Endodermal cell (in vitro differentiated cells): Measurements from ENCODE around the gene MTHFD1L. TPM values are rescaled to one million over a fixed set of nuclear protein-coding genes. Genes with fewer than 3 reads are reported as not detected.

ENCODE experiments used
- DNase-seq: peaks from one replicate; pipeline ENCODE4 v3.0.0-alpha.2; 2017
- H3K27ac ChIP-seq: 2 replicates; pipeline ENCODE4 v1.5.1; 2013; ENCODE audit warnings: mild to moderate bottlenecking, low read depth, low read length, moderate library complexity
- H3K27me3 ChIP-seq: 2 replicates; pipeline ENCODE4 v1.6.1; 2013; ENCODE audit warnings: mild to moderate bottlenecking, low read length, moderate library complexity; ENCODE audit not compliant: insufficient read depth, control insufficient read depth, poor library complexity, severe bottlenecking
- H3K36me3 ChIP-seq: 2 replicates; pipeline ENCODE4 v1.7.0; 2013; ENCODE audit warnings: mild to moderate bottlenecking, low read length, moderate library complexity; ENCODE audit not compliant: control insufficient read depth, insufficient read depth
- H3K4me1 ChIP-seq: one replicate; pipeline ENCODE4 v1.7.0; 2013; ENCODE audit warnings: low read length; ENCODE audit not compliant: control insufficient read depth, insufficient read depth
- H3K4me3 ChIP-seq: 2 replicates; pipeline ENCODE4 v1.5.1; 2013; ENCODE audit warnings: mild to moderate bottlenecking, low read length, moderate library complexity
- H3K9ac ChIP-seq: 2 replicates; pipeline ENCODE4 v1.6.1; 2013; ENCODE audit warnings: mild to moderate bottlenecking, low read length, moderate library complexity; ENCODE audit not compliant: poor library complexity, severe bottlenecking; ENCODE audit errors: extremely low read depth
- H3K9me3 ChIP-seq: 2 replicates; pipeline ENCODE4 v1.6.1; 2013; ENCODE audit warnings: mild to moderate bottlenecking, low read length, moderate library complexity; ENCODE audit not compliant: control insufficient read depth
- H3K27ac Mint-ChIP-seq: 2 replicates; pipeline ENCODE4 v1.8.0; 2020; ENCODE audit warnings: mixed read lengths
- H3K27me3 Mint-ChIP-seq: 2 replicates; pipeline ENCODE4 v1.8.0; 2021; ENCODE audit warnings: mild to moderate bottlenecking, mixed read lengths; ENCODE audit not compliant: insufficient read depth
- H3K36me3 Mint-ChIP-seq: 2 replicates; pipeline ENCODE4 v1.8.0; 2020; ENCODE audit warnings: low read depth, mixed read lengths
- H3K4me1 Mint-ChIP-seq: 2 replicates; pipeline ENCODE4 v1.8.0; 2020; ENCODE audit warnings: mixed read lengths
- H3K4me3 Mint-ChIP-seq: 2 replicates; pipeline ENCODE4 v1.8.0; 2020; ENCODE audit warnings: mild to moderate bottlenecking, moderate library complexity, mixed read lengths
- H3K9me3 Mint-ChIP-seq: 2 replicates; pipeline ENCODE4 v1.8.0; 2020; ENCODE audit warnings: mild to moderate bottlenecking, mixed read lengths
- WGBS, 2 experiments: methylation state at CpG; one replicate each; pipeline versions ENCODE4 v1.1.5 to v1.1.7; 2013; ENCODE audit warnings: missing lambda C conversion rate in 2 of 2, mixed read lengths in 1 of 2; ENCODE audit not compliant: insufficient coverage in 1 of 2, insufficient read length in 1 of 2; 5-methylcytosine and 5-hydroxymethylcytosine counted together
- total RNA-seq, 2 donors: library from RNA; stranded (reverse); fragmentation: NEBNext Ultra II Directional in 1 of 2; extraction: Animal tissue kit (Norgen Biotek cat#: 25700) in 1 of 2; gene quantifications; 2 replicates in 1 of 2; 3 replicates in 1 of 2; pipeline ENCODE4 v1.2.1, GENCODE V29; 2021
- TF ChIP-seq, protein P1 (sequence below): fragments of 200-600 bp; sonication (generic); conservative IDR thresholded peaks from 2 replicates; pipeline ENCODE4 v1.5.0; 2021; ENCODE audit warnings: antibody characterized with exemption, mild to moderate bottlenecking

Gene MTHFD1L
- total RNA-seq, 2 donors from 2014 or later = 70.2 to 72.6 TPM

DNA sequence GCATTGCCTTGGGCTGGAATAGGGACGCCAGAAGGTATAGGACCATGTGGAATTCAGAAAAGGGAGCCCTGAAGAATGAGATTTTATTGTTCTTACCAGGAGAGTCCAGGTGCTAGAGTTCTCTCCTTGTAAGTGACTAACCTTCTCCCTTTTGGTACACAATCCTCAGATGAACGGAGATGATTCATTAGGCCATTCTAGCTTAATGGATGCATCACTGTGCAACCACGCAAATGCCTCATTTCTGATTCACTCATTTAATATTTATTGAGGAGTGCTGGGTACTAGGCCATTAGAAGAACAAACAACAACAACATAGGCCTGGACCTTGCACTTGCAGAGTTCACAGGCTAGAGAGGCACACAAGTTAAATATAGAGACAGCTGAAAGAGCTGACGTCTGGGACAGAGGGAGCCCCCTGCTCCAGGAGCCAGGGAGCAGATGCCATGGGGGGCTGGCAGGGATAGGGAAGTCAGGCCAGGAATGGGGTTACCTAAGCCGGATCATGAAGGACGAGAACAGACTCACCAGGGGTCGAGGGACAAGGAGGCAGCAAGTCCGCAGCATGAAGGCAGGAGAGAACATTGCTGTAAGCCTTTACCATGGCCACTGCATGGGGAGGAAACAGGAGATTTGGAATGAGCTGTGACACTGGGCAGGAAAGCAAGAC is 194.7 kb downstream of the MTHFD1L start:
- Histone ChIP-seq H3K4me1 (no peaks in the 10 kb centered on the region), H3K27ac (no peak overlapping the region), H3K36me3 (peaks cover 17% of the 10 kb centered on the region), H3K27me3 (no peaks in the 10 kb centered on the region), H3K9me3 (no peaks in the 10 kb centered on the region), H3K9ac (no peak overlapping the region), H3K4me3 (no peak overlapping the region)
- Mint-ChIP-seq H3K27me3 (no peaks in the 10 kb centered on the region), H3K4me1 (no peaks in the 10 kb centered on the region), H3K4me3 (no peak overlapping the region), H3K27ac (peak overlapping the region; percentile 13), H3K36me3 (peaks cover 16% of the 10 kb centered on the region), H3K9me3 (no peaks in the 10 kb centered on the region)
- no peak for DNase-seq
- TF ChIP-seq, protein P1, sequence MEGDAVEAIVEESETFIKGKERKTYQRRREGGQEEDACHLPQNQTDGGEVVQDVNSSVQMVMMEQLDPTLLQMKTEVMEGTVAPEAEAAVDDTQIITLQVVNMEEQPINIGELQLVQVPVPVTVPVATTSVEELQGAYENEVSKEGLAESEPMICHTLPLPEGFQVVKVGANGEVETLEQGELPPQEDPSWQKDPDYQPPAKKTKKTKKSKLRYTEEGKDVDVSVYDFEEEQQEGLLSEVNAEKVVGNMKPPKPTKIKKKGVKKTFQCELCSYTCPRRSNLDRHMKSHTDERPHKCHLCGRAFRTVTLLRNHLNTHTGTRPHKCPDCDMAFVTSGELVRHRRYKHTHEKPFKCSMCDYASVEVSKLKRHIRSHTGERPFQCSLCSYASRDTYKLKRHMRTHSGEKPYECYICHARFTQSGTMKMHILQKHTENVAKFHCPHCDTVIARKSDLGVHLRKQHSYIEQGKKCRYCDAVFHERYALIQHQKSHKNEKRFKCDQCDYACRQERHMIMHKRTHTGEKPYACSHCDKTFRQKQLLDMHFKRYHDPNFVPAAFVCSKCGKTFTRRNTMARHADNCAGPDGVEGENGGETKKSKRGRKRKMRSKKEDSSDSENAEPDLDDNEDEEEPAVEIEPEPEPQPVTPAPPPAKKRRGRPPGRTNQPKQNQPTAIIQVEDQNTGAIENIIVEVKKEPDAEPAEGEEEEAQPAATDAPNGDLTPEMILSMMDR = no peak
- WGBS, 2 experiments = 95 to 100% methylated on average over 6 to 8 of the region's 8 CpGs

DNA sequence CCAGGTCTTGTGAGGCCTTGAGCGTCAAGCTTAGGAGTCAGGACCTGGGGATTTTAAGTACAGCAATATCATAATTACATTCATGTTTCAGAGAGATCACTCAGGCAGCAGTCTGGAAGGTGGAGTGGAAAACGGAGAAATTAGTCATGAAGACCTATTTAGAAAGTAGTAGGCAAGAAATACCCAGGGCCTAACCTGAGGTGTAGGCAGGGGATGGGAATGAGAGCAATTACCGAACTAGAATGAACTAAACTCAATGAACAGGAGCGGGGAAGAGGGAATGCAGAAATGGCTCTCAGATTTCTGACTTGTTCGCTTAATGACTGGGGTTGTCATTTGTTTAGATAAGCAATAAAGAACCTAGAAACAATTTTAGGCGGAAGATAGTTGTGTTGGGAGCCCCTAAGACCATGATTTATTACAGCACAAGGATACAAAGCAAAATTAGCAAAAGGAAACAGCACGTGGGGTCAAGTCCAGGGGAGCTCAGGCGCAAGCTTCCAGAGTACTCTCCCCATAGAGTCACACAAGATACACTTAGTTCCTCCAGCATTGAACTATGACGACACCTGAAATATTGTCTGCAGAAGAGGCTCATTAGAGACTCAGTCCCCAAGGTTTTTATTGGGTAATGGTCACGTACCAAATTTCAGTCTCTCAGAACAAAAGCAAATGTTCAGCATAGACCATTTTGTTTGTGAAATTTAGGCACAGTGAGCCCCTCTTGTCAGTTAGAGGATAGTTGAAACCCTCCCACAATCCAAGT is 195.4 kb downstream of the MTHFD1L start:
- 94 to 96% methylated on average over 8 to 10 of the region's 10 CpGs for WGBS, 2 experiments
- no peak overlapping the region for H3K27ac Mint-ChIP-seq
- peaks cover 23% of the 10 kb centered on the region for H3K36me3 Mint-ChIP-seq
- TF ChIP-seq, protein P1 = no peak
- no peak overlapping the region for H3K9ac ChIP-seq
- H3K4me3 Mint-ChIP-seq = no peak overlapping the region
- no peak for DNase-seq
- no peaks in the 10 kb centered on the region for H3K27me3 ChIP-seq
- H3K9me3 ChIP-seq = no peaks in the 10 kb centered on the region
- H3K4me1 Mint-ChIP-seq = no peaks in the 10 kb centered on the region
- no peak overlapping the region for H3K27ac ChIP-seq
- H3K27me3 Mint-ChIP-seq = no peaks in the 10 kb centered on the region
- no peaks in the 10 kb centered on the region for H3K9me3 Mint-ChIP-seq
- peaks cover 23% of the 10 kb centered on the region for H3K36me3 ChIP-seq
- H3K4me3 ChIP-seq = no peak overlapping the region
- no peaks in the 10 kb centered on the region for H3K4me1 ChIP-seq

DNA sequence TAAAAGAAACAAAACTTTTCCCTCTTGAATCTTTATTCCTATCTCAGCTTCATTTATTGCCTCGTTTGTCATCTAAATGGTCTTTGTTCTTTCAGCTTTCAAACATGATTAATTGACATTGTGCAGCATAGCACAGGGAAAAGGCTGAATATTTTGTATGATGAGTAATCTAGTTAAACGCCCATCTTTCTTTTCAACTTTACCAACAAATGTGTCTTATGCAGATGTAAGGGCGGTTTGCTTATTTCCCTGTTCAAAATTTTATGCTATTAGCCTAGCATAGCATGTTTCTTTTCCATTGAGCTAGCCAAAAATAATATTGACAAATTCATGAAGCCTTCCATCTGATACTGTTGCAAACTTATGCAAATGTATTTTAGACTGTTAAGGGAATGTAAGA is 197.8 kb downstream of the MTHFD1L start:
- no peaks in the 10 kb centered on the region for H3K4me1 ChIP-seq
- no peaks in the 10 kb centered on the region for H3K4me1 Mint-ChIP-seq
- no peak for DNase-seq
- no peak overlapping the region for H3K9ac ChIP-seq
- H3K27ac ChIP-seq = no peak overlapping the region
- H3K27ac Mint-ChIP-seq = no peak overlapping the region
- no peak overlapping the region for H3K4me3 Mint-ChIP-seq
- peaks cover 22% of the 10 kb centered on the region for H3K36me3 Mint-ChIP-seq
- no peaks in the 10 kb centered on the region for H3K27me3 Mint-ChIP-seq
- TF ChIP-seq, protein P1 = no peak
- H3K9me3 Mint-ChIP-seq = no peaks in the 10 kb centered on the region
- no peaks in the 10 kb centered on the region for H3K9me3 ChIP-seq
- 85% methylated on average over 3 of the region's 3 CpGs; no CpG with 5 or more reads in 1 of the 2 experiments for WGBS, 2 experiments
- no peaks in the 10 kb centered on the region for H3K27me3 ChIP-seq
- no peak overlapping the region for H3K4me3 ChIP-seq
- H3K36me3 ChIP-seq = peaks cover 26% of the 10 kb centered on the region
